GM10266 (cell line): ENCODE measurements around the gene RAD18.

Experiments
- DNase-seq: peaks from one replicate; pipeline ENCODE4 v3.0.0; 2012; ENCODE audit errors: extremely low spot score
- TF ChIP-seq, protein P1 (sequence below): IDR thresholded peaks from 2 replicates; pipeline ENCODE4 v1.5.1; 2012; ENCODE audit warnings: mild to moderate bottlenecking, low read depth; ENCODE audit not compliant: control insufficient read depth, insufficient read depth; ENCODE audit errors: missing control alignments

RAD18 gene

GRCh38 chr3:8899876-8900460 is 63.3 kb downstream of the RAD18 start:
- TF ChIP-seq, protein P1, sequence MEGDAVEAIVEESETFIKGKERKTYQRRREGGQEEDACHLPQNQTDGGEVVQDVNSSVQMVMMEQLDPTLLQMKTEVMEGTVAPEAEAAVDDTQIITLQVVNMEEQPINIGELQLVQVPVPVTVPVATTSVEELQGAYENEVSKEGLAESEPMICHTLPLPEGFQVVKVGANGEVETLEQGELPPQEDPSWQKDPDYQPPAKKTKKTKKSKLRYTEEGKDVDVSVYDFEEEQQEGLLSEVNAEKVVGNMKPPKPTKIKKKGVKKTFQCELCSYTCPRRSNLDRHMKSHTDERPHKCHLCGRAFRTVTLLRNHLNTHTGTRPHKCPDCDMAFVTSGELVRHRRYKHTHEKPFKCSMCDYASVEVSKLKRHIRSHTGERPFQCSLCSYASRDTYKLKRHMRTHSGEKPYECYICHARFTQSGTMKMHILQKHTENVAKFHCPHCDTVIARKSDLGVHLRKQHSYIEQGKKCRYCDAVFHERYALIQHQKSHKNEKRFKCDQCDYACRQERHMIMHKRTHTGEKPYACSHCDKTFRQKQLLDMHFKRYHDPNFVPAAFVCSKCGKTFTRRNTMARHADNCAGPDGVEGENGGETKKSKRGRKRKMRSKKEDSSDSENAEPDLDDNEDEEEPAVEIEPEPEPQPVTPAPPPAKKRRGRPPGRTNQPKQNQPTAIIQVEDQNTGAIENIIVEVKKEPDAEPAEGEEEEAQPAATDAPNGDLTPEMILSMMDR: no peak
- no peak for DNase-seq

DNA sequence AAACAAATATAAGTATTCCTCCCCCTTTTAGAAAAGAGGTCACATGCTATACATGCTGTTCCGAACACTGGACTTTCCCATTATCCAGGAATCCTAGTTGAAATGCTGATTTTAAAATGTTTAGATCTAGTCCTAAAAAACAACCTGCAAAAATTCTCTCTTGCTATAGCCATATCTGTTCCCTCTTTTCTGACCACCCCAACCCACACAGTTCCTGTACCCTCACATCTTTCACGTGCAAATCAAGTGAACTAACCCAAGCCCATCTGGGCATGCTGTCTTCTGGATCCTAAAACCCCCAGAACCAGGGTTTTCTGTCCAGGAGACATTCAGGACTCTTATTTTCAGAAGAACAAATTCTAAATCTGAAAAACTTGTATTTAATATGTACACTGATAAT is 67.4 kb downstream of the RAD18 start:
- TF ChIP-seq, protein P1: no peak
- no peak for DNase-seq

GRCh38 chr3:8893001-8893400 is 70.3 kb downstream of the RAD18 start:
- DNase-seq: no peak
- TF ChIP-seq, protein P1: no peak

- no peak for DNase-seq
- TF ChIP-seq, protein P1: no peak
Measured at GRCh38 chr3:8891774-8892173, 71.5 kb downstream of the RAD18 start.

- TF ChIP-seq, protein P1: no peak
- DNase-seq: no peak
Measured at GRCh38 chr3:8891303-8891702, 72.0 kb downstream of the RAD18 start.

DNA sequence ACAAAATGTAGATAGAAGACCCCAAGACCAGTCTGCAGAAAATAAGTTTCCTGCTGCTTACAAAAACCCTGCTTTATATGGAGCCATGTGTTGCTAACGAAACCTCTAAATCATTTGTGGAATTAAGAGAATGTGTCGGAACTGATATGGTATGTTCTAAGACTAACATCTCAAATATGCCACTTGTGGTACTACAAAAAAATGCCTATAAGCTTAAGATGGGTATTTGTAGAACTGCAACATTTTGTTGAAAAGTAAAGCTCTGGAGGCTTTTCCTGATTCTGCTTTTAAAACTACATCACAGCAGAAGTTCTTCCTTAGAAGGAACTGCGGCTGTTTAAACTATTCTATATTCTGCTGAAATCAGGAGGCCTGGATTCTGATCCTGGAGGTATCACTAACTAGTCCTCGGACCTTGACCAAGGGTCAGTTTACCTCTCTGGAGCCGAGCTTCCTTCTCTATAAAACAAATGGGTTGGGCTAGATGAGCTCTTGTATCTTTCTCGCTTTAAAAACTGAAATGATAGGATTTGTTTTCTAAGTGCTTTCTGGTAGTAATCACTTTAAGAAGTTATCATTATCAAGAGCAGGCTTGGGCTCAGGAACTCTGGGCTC is 74.9 kb downstream of the RAD18 start:
- no peak for DNase-seq
- TF ChIP-seq, protein P1: no peak

- TF ChIP-seq, protein P1: no peak
- no peak for DNase-seq
Measured at GRCh38 chr3:8887435-8888300, 75.6 kb downstream of the RAD18 start.
